IgD-negative memory B cell (primary cell): ENCODE results near the gene NGF. TPM values are rescaled to one million over a fixed set of nuclear protein-coding genes. Genes with fewer than 3 reads are reported as not detected.
"Not testable (repeated sequence)": the region's sequence is repeated elsewhere in the genome, so short reads cannot be mapped to it uniquely, and the experiment has no call there.

Experiments
- H3K27ac Mint-ChIP-seq, 3 donors: one replicate each; pipeline ENCODE4 v1.8.0; 2020 to 2022; ENCODE audit warnings: mild to moderate bottlenecking in 3 of 3, mixed read lengths in 3 of 3, moderate library complexity in 1 of 3
- H3K27me3 Mint-ChIP-seq: one replicate; pipeline ENCODE4 v1.8.0; 2021; ENCODE audit warnings: mixed read lengths
- H3K36me3 Mint-ChIP-seq: one replicate; pipeline ENCODE4 v1.8.0; 2020; ENCODE audit warnings: mild to moderate bottlenecking, mixed read lengths
- H3K4me1 Mint-ChIP-seq, 3 donors: one replicate each; pipeline ENCODE4 v1.8.0; 2020 to 2022; ENCODE audit warnings: mixed read lengths in 3 of 3, mild to moderate bottlenecking in 1 of 3
- H3K4me3 Mint-ChIP-seq, 4 donors: one replicate each; pipeline ENCODE4 v1.8.0; 2020 to 2022; ENCODE audit warnings: mild to moderate bottlenecking in 4 of 4, mixed read lengths in 4 of 4, moderate library complexity in 3 of 4
- H3K9me3 Mint-ChIP-seq, 3 donors: one replicate each; pipeline ENCODE4 v1.8.0; 2020 to 2021; ENCODE audit warnings: mixed read lengths in 3 of 3, mild to moderate bottlenecking in 1 of 3
- polyA plus RNA-seq: library from polyadenylated mRNA; unstranded; fragments of 300-500 nt; fragmentation: Illumina TruSeq; gene quantifications from one replicate; pipeline ENCODE4 v1.2.3, GENCODE V29; 2021

Gene NGF
- polyA plus RNA-seq, 1 donor from 2014 or later: not detected

- Mint-ChIP-seq H3K36me3 (peaks cover 1% of the 10 kb centered on the region), H3K4me1 (no peaks in the 10 kb centered on the region), H3K27me3 (peaks cover 3% of the 10 kb centered on the region), H3K9me3 (no peaks in the 10 kb centered on the region), H3K27ac (no peak overlapping the region), H3K4me3 (no peak overlapping the region)
Measured at GRCh38 chr1:115324649-115325420, 13.2 kb downstream of the NGF start.

- no peak overlapping the region for H3K4me3 Mint-ChIP-seq
Measured at GRCh38 chr1:115323366-115324004, 14.6 kb downstream of the NGF start.

DNA sequence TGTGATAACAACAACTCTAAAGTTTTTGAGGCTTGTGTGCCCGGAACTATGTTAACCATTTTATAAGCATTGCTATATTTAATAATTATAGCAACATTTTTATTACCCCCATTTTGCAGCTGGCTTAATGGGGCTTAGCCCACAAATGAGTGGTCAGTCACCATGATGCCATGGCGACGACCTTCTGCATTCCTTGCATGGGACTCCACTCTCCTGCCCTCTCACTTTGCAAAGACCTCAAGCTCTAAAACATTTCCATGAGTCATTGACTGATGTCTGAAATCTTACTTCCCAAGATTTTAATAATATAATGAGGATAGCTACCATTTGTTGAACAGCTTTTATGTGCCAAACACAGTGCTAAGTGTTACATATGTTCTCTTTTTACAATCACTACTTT, 15.4 kb downstream of the NGF start:
- H3K4me1 Mint-ChIP-seq: no peaks in the 10 kb centered on the region
- peaks cover 1% of the 10 kb centered on the region for H3K36me3 Mint-ChIP-seq
- no peak overlapping the region for H3K4me3 Mint-ChIP-seq
- H3K27me3 Mint-ChIP-seq: peaks cover 3% of the 10 kb centered on the region
- no peaks in the 10 kb centered on the region for H3K9me3 Mint-ChIP-seq
- no peak overlapping the region for H3K27ac Mint-ChIP-seq

More at GRCh38 chr1:115323366-115324004, 14.6 kb downstream of the NGF start:
- peaks cover 3% of the 10 kb centered on the region for H3K27me3 Mint-ChIP-seq
- H3K36me3 Mint-ChIP-seq: peaks cover 1% of the 10 kb centered on the region
- no peak overlapping the region for H3K27ac Mint-ChIP-seq
- no peaks in the 10 kb centered on the region for H3K9me3 Mint-ChIP-seq
- H3K4me1 Mint-ChIP-seq: no peaks in the 10 kb centered on the region

DNA sequence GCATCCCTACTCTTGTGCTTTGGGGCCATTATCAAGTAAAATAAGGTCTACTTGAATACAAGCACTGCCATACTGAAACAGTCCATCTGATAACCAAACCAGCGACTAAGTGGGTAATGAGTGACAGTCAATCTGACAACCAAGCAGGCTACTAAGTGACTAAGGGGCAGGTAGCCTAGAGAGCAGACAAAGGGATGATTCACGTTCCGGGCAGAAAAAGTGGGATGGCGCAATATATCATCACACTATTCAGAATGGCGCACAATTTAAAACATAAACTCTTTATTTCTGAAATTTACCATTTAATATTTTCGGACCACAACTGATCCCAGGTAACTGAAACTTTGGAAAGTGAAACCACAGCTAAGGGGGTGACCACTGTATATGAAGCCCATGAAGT, 17.7 kb downstream of the NGF start:
- H3K27me3 Mint-ChIP-seq: peaks cover 4% of the 10 kb centered on the region
- no peaks in the 10 kb centered on the region for H3K4me1 Mint-ChIP-seq
- no peak overlapping the region for H3K27ac Mint-ChIP-seq
- no peaks in the 10 kb centered on the region for H3K9me3 Mint-ChIP-seq
- peaks cover 1% of the 10 kb centered on the region for H3K36me3 Mint-ChIP-seq
- H3K4me3 Mint-ChIP-seq: no peak overlapping the region

- no peaks in the 10 kb centered on the region for H3K9me3 Mint-ChIP-seq
- no peaks in the 10 kb centered on the region for H3K4me1 Mint-ChIP-seq
- H3K36me3 Mint-ChIP-seq: peaks cover 1% of the 10 kb centered on the region
- no peak overlapping the region for H3K27ac Mint-ChIP-seq
- peaks cover 4% of the 10 kb centered on the region for H3K27me3 Mint-ChIP-seq
- no peak overlapping the region for H3K4me3 Mint-ChIP-seq
Measured at GRCh38 chr1:115319706-115320105, 18.3 kb downstream of the NGF start.

DNA sequence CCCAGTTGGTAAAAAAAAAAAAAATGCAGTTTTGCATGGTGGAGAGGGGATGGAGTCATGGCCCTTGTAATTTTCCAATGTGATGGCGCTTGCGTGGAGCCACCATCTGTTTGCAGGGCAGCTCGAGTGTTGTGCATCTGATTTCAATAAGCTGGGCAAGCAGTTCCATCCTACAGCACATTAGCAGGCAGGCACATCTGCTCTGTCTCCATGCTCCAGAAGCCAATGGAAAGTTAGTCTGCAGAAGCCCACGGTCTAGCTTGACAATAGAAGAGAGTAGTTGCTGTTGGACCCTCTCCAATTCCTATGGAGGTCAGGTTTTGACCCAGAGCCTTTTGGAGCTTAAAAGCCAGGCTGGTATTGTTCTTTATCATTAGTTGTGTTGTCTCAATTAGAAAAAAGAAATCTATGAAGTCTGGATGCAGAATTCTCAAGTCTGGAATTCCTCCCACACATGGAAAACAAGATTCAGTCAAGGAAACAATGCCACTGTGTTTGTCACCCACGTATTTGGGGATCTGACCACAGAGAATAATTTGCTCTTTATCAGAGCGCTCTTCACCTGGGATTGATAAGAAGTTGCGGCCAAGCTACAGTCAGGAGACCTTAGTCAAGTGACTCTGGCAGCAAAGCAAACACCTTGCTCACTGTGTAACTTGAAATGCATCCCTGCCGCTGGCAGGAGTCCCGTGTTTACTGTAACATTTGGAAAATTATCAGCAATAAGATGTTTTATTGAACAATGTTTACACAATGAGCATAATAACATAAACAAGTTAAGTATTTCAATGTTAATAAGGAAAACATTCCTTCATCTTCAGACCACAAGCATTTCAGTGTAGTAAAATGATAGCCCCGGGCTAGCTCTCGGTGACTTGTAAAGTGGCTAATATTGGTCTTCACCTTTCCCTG, 20.7 kb downstream of the NGF start:
- no peaks in the 10 kb centered on the region for H3K9me3 Mint-ChIP-seq

DNA sequence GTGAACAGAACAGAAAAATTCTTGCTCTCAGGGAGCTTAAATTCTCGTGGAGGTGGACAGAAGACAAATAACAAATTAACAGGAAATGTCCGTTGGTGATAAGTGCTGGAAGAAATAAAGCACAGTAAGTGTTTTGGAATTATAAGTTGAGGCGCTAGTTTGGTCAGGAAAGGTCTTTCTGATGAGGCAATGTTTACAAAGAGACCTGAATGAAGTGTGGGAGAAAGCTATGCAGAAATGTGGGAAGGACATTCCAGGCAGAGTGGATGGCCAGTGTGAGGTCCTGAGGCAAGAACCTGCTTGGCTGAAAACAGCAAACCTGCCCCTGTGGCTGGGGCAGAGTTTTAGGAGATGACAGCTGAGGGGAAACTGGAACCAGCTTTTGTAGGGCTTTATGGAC, 23.3 kb downstream of the NGF start:
- Mint-ChIP-seq H3K4me3 (no peak overlapping the region), H3K27me3 (peaks cover 3% of the 10 kb centered on the region), H3K4me1 (peaks cover 0 to 8% (median 0%) of the 10 kb centered on the region in 3 donors), H3K27ac (no peak overlapping the region), H3K9me3 (no peaks in the 10 kb centered on the region), H3K36me3 (no peaks in the 10 kb centered on the region)

More for the DNA sequence above, 20.7 kb downstream of the NGF start:
- Mint-ChIP-seq H3K27ac (no peak overlapping the region), H3K4me3 (no peak overlapping the region), H3K4me1 (no peaks in the 10 kb centered on the region), H3K27me3 (peaks cover 3% of the 10 kb centered on the region), H3K36me3 (no peaks in the 10 kb centered on the region)

GRCh38 chr1:115314092-115314491, 24.0 kb downstream of the NGF start:
- no peak overlapping the region for H3K4me3 Mint-ChIP-seq
- no peaks in the 10 kb centered on the region for H3K36me3 Mint-ChIP-seq
- H3K27ac Mint-ChIP-seq: no peak overlapping the region
- H3K4me1 Mint-ChIP-seq: peaks cover 0 to 8% (median 0%) of the 10 kb centered on the region in 3 donors
- peaks cover 3% of the 10 kb centered on the region for H3K27me3 Mint-ChIP-seq
- no peaks in the 10 kb centered on the region for H3K9me3 Mint-ChIP-seq

DNA sequence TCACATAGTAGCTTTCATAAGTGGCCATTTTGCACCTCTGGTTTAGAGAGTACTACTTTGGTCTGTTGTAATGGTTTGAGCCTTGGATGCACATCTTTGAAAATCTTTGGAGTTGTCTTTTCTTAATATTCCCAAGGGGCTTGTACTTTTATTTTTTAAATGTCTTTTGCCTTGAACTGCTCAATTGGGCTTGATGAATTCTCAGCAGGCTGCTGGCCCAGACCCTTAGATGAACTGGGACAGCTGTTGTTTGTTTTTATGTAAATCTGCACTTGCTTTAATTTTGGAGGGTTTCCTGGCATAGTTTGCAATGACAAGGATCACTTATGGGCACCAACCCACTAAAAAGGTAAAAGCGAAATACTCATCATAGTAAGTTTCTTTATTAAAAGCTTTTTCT, 24.9 kb downstream of the NGF start:
- Mint-ChIP-seq H3K4me1 (peaks cover 0 to 8% (median 0%) of the 10 kb centered on the region in 3 donors), H3K36me3 (no peaks in the 10 kb centered on the region), H3K4me3 (no peak overlapping the region)

GRCh38 chr1:115312742-115313141, 25.3 kb downstream of the NGF start:
- Mint-ChIP-seq H3K4me3 (no peak overlapping the region), H3K9me3 (no peaks in the 10 kb centered on the region), H3K4me1 (peaks cover 0 to 8% (median 0%) of the 10 kb centered on the region in 3 donors), H3K27ac (no peak overlapping the region), H3K36me3 (no peaks in the 10 kb centered on the region), H3K27me3 (peaks cover 3% of the 10 kb centered on the region)

More for the DNA sequence above, 24.9 kb downstream of the NGF start:
- Mint-ChIP-seq H3K9me3 (no peaks in the 10 kb centered on the region), H3K27ac (no peak overlapping the region), H3K27me3 (peaks cover 3% of the 10 kb centered on the region)

GRCh38 chr1:115311474-115311989, 26.5 kb downstream of the NGF start:
- H3K27ac Mint-ChIP-seq: no peak overlapping the region
- H3K36me3 Mint-ChIP-seq: no peaks in the 10 kb centered on the region
- H3K27me3 Mint-ChIP-seq: no peaks in the 10 kb centered on the region
- no peaks in the 10 kb centered on the region for H3K9me3 Mint-ChIP-seq
- peaks cover 0 to 8% (median 0%) of the 10 kb centered on the region in 3 donors for H3K4me1 Mint-ChIP-seq
- H3K4me3 Mint-ChIP-seq: no peak overlapping the region

GRCh38 chr1:115310581-115311473, 27.2 kb downstream of the NGF start:
- peaks cover 0 to 8% (median 0%) of the 10 kb centered on the region in 3 donors for H3K4me1 Mint-ChIP-seq
- H3K36me3 Mint-ChIP-seq: no peaks in the 10 kb centered on the region
- H3K9me3 Mint-ChIP-seq: no peaks in the 10 kb centered on the region
- no peak overlapping the region for H3K4me3 Mint-ChIP-seq
- no peaks in the 10 kb centered on the region for H3K27me3 Mint-ChIP-seq
- H3K27ac Mint-ChIP-seq: no peak overlapping the region

DNA sequence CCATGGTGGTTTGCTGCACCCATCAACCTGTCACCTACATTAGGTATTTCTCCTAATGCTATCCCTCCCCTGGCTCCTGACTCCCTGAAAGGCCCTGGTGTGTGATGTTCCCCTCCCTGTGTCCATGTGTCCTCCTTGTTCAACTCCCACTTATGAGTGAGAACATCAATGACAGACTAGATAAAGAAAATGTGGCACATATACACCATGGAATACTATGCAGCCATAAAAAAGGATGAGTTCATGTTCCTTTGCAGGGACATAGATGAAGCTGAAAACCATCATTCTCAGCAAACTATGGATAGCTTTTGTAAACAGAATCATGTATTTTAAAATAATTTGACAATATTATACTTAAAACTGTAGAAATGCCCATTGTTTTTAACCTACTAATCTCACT, 28.5 kb downstream of the NGF start:
- H3K9me3 Mint-ChIP-seq, H3K36me3 Mint-ChIP-seq, H3K27me3 Mint-ChIP-seq, H3K27ac Mint-ChIP-seq, H3K4me3 Mint-ChIP-seq, H3K4me1 Mint-ChIP-seq: not testable (repeated sequence)

- Mint-ChIP-seq H3K4me1 (peaks cover 0 to 8% (median 0%) of the 10 kb centered on the region in 3 donors), H3K4me3 (no peak overlapping the region), H3K27ac (no peak overlapping the region), H3K9me3 (no peaks in the 10 kb centered on the region), H3K36me3 (no peaks in the 10 kb centered on the region), H3K27me3 (peaks cover 2% of the 10 kb centered on the region)
Measured at GRCh38 chr1:115308969-115309368, 29.1 kb downstream of the NGF start.
